HG02884 (cell line): ENCODE results near the gene GPRIN2.
A peak's percentile ranks its signal among the peaks of the same experiment; 100 is the strongest.
"Not testable (repeated sequence)": the region's sequence is repeated elsewhere in the genome, so short reads cannot be mapped to it uniquely, and the experiment has no call there.

Source experiments
- ATAC-seq: cut with Tn5 transposase; IDR thresholded peaks from one replicate; pipeline ENCODE4 v1.9.1; 2021; ENCODE audit warnings: mild to moderate bottlenecking, moderate library complexity; ENCODE audit not compliant: unreplicated experiment

GPRIN2 gene

GRCh38 chr10:46570655-46571054 is 14.2 kb upstream of the GPRIN2 start:
- ATAC-seq: not testable (repeated sequence)

- ATAC-seq: not testable (repeated sequence)
These were observed 10.7 kb upstream of the GPRIN2 start for GRCh38 chr10:46567151-46567550.

- peak; percentile 72 for ATAC-seq
These were observed 9.3 kb upstream of the GPRIN2 start for GRCh38 chr10:46565591-46566332.

DNA sequence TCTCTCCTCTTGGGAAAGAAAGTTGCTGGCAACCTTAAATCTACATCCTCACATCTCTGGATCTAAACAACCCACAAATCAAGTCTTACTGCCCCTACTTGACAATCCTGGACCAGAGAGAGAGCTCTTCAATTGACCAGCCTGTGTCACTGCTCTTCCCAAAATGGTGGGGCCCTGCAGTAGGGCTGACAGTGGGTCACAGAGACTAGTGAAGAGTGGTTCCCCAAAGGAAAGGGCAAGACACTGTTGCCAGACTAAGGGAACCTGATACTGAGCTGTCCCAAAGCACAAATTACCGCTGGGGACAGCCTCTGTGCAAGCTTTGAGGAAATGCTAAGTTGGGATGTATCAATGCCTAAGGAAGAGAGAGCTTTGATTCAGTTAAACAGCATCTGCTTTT is 4.5 kb upstream of the GPRIN2 start:
- ATAC-seq: no peak

GRCh38 chr10:46560381-46560780 is 3.9 kb upstream of the GPRIN2 start:
- no peak for ATAC-seq

GRCh38 chr10:46559231-46559671 is 2.8 kb upstream of the GPRIN2 start:
- ATAC-seq: no peak

DNA sequence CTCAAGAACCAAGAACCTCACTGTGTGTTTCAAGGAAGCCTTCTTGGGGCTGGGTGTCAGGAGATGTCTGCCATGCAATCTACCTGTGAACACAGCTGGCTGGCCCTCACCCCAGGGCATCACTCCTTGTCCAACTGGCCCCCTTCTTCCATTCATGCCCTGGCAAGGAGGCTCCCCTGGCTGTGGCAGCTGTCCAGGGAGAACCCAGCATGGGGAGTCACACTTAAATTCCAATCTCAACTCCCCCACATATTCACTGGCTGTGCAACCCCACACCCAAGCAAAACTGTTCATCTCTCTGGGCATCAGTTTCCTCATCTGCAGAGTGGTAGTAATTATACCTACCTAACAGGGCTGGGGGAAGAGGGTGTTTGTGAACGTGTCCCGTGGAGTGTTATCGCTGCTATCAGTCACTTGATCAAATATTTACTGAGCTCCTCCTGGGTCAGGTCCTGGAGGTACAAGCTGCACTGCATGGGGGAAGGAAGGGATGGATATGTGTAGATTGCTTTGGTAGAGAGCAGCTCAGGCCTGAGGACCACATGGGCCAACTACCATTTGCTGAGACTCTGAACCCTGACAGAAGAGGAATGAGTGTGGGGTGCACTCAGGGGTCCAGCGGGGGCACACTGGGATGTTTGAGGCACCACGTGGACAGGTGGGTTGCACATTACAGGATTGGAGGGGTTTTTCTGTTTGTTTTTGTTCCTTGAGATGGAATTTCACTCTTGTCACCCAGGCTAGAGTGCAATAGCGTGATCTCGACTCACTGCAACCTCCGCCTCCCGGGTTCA is 2.1 kb upstream of the GPRIN2 start:
- no peak for ATAC-seq

DNA sequence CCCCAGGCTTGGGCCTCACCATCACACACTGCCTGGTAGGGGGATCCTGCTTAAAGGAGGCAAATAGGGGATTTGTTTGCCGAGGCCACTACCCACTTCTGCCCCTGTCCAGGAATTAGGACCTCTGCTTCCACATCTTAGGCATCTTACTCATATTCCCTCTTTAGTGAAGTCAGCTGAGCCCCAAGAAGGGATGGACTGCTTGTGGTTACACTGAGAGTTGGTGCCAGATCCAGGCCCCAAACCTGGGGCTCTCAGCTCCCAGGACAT is 1.6 kb upstream of the GPRIN2 start:
- no peak for ATAC-seq

DNA sequence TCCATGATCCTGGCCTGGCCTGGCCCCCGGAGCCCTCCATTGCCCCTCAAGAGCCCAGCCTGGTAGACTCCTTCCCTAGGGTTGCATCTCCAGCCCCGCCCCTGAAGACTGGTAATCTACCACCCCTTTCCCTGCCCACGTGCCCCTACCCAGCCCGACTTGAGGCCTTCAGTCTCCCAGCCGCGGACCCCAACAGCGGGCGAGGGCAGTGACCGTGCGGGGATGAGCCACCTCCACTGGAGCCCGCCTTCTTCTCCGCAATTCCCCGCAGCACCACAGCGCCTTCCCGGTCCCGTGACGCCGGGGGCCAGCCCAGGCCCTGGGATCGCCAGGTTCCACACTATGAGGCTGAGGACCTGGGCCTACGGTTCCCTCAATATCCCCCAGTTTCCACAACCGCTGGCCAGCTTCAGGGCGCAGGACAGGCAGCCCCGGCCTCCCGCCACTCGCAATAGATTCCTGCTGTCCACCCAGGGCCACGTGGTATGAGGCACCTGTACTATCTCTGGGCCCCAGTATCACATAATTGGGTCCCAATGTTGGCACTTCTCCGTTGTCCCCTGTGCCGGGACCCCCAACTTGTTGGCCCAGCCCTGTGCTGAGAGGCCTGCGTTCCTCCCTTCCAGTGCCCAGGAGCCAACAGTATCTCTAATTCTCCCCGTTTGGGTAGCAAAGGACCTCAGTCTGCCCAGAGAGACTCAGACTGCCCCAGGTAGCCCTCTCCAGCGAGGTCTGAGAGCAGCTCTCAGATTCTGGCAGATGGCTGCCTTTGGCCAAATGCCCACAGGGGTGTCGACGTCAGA is 1.1 kb upstream of the GPRIN2 start:
- no peak for ATAC-seq

- ATAC-seq: no peak
These were observed 544 bp downstream of the GPRIN2 start for GRCh38 chr10:46555713-46556514.

DNA sequence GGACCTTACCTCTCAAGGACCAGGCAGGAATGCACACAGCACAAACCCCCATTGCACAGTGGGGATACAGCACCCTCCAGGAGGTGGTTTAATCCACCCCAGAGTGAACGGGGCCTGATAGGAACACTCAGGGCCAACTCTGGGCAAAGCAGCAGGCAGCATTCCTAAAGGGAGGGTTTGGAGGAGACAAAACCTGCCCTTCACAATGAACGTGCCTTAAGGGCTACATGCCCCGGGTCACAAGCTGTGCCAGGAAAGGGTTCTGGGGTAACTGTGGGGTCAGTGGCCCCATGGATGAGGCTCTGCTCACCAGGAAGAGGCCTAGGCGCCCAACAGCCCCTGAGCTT is 1.1 kb downstream of the GPRIN2 start:
- ATAC-seq: no peak

DNA sequence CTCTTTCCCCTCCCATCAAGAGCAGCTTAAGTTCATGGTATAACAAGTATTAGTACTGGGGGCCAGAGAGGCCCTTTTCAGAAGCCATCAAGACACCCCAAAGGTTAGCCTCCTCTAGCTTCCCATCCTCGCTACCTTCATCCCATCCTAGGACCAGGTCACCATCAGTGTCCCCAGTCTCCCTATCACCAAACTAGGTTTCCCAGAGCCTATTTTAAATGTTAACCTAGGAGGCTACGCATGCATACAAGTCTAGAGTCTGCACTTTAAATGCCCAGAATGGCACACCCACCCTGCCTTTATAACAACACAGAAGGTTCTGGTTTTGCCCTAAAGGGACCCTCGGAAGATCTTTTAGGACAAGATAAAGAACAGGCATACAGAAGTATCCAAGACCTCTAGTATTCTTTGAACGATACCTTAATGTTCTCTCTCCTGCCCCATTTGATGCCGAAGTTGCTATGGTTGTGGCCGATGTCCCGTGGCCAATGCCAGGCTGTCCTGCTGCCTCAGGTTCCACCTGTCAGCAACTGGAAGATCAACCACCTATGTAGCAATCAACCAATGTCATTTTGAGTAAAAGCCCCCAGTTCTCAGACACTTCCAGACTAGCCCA is 2.2 kb downstream of the GPRIN2 start:
- ATAC-seq: no peak

GRCh38 chr10:46553238-46554049 is 3.0 kb downstream of the GPRIN2 start:
- ATAC-seq: no peak

- no peak for ATAC-seq
These were observed 3.8 kb downstream of the GPRIN2 start for GRCh38 chr10:46552526-46553237.

DNA sequence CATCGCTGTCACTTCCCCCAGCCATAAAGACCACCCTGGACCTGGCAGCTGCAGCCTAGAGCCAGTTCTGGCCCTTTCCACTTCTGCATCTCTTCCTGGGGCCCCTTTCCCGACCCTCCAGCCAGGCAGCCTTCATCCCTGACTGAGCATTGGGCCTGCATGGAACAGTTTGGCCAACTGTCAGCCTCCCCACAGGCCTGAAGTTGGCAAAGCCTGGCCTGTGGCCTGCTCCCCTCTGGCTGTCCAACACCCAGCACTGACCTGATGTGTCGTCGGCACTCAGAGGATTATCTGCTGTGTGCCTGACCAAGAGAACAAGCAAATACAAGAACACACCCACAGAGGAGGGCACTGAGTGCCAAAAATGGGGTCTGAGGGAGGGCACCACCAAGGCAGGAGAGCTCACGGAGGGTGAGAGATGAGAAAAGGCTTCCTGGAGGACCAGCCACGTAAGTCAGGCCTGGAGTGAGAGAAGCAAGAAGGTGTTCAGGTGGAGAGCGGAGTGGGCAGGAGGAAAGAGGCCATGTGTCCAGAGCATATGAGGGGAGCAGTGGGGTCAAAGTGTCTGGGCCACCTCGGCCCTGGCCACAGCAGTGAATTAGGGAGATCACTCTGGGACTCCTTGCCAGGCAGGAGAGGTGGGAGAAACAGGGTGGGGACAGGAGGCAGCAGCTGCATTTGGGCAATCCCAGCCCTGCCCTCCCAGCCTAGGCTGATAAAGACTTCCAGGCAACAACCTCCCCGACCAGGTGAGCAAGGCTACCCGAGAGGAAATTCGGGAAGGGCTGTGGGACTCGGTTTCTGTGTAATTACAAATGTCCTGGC is 4.5 kb downstream of the GPRIN2 start:
- no peak for ATAC-seq

DNA sequence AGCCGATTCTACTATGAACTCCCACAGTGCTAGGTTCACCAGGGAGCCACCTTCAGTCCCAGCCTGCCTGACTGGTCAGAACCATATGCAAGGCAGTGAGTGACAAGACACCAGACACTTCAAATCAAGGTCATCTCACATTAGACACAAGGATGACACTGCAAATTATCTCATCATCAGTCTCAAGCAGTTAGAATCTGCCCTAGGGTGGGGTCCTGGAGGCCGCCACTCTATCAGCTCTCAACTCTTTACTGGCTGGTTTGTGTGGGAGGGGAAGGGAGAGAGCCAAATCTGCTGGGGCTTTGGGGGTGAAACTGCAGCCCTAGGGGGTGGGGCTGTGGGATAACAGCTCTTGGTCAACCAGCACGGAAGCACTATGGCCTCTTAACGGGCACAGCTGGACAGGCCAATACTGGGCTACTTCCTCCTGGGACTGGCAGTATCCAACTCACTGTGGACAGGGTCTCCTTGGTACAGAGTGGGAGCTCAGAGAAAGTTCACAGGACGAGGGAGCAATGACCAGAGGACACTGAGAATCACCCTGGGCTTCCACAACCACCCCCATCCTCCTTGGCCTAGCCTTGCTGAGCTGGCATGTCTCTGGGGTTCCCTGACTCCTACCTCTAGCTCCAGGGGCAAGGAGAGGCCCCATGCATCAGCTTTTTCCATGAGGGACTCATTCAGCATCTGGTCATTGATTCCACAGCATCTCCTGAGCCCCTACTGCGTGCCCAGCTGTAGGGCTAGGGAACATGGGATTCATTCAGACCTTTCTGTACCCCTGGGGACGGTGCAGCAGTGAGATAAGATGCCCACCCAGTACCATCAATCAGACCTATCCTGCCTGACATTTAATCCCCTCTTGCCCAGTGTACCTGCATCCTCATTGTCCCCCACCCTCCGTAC is 5.4 kb downstream of the GPRIN2 start:
- ATAC-seq: no peak

DNA sequence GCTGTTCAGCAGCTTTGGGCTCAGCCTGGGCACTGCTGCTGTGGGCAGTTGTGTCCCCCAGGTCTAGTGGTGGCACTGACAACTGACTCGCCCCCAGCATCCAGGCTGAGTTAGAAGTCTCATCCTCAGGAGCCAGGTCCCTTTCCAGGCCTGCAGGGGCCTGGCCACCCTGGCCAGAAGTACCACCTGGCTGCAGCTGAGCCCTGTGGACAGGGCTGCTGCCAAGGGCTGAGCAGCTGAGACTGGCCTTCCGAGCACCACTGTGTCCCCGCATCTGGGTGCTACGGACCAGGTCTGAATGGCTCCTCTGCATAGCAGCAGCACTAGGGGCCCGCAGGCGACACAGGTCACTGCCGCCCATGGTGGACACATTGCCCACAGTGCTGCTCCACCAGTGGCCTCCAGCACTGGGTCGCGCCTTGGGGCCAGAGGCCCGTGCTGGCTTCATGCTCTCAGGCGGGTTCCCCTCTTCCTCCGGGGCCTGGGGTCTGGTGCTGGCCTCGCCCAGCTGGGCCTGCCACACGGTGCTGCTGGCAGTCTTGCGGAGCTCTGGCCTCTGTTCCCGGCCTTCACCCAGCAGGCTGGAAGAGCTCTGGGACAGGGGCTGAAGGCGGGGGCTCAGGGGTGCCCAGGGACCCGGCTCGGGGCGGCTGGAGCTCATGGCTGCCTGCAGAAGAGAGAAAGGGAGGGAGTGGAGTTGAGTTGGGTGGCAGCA is 6.2 kb downstream of the GPRIN2 start:
- no peak for ATAC-seq
